ENCODE results near the gene FGF22. TPM values are rescaled to one million over a fixed set of nuclear protein-coding genes. Genes with fewer than 3 reads are reported as not detected.

FGF22 gene
- total RNA-seq, 1 donor from 2014 or later = 0.10 TPM

DNA sequence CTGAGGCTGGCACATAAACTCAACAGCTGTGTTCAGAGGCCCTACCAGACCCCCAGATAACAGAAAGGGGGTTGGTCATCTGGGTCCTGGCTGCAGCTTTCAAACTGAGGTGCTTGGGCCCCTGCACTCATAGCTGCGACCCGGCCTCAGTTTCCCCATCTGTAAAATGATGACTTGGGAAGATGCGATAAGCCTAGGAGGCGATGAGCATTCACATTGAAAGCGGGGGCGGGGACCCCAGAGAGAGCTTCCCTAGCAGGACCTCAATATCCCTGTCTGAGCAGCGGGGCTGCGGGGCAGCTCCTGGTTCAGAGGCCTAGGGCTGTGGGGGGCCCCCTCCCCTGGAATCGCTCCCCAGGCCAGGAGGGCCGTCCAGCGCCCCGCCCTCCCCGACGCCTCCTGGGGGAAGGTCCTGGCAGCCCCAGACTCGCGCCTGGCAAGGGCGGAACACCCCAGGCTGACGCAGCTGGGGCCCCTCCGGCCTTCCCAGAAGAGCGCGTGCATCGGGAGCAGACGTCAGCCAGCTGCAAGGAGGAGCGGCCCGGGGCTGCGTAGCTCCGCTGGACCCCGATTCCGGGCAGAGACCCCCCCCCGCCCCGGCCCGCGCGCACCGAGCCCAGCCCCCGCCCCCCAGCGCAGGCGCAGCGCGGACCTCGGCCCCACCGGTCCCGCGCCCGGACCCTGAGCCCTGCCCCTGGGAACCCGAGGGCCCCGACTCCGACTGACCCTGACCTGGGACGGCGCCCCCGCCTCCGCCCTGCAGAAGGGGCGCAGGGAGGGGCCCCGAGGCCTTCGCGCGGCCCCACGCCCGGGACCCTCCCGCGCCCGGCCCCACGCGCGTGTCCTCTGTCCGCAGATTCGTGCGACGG, 40.0 kb downstream of the FGF22 start:
- DNase-seq (ENCODE audit: low read depth) = peak; percentile 25

DNA sequence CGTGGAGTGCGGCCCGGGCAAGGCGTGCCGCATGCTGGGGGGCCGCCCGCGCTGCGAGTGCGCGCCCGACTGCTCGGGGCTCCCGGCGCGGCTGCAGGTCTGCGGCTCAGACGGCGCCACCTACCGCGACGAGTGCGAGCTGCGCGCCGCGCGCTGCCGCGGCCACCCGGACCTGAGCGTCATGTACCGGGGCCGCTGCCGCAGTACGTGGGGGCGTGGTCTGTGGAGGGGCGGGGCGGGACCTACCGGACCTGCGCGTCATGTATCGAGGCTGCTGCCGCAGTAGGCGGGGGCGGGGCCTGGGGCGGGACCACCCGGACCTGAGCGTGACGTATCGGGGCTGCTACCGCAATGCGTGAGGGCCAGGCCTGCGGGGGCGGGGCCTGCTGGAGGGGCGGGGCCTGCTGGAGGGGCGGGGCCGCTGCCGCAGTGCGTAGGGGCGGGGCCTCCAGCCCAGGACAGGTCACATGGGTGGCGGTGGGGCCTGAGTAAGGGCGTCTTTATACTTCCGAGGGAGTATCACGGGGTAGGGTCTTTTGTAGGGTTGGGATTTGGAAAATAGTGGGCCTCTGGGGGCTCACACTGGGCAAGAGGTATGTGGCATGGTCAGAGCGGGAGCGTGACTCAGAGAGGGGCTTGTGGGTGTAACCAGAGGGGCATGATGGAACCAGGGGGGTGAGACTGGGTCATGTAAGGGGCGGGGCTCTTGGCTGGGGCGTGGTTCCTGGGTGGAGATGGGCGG, 40.8 kb downstream of the FGF22 start:
- peak; percentile 89 for DNase-seq (ENCODE audit: low read depth)

DNA sequence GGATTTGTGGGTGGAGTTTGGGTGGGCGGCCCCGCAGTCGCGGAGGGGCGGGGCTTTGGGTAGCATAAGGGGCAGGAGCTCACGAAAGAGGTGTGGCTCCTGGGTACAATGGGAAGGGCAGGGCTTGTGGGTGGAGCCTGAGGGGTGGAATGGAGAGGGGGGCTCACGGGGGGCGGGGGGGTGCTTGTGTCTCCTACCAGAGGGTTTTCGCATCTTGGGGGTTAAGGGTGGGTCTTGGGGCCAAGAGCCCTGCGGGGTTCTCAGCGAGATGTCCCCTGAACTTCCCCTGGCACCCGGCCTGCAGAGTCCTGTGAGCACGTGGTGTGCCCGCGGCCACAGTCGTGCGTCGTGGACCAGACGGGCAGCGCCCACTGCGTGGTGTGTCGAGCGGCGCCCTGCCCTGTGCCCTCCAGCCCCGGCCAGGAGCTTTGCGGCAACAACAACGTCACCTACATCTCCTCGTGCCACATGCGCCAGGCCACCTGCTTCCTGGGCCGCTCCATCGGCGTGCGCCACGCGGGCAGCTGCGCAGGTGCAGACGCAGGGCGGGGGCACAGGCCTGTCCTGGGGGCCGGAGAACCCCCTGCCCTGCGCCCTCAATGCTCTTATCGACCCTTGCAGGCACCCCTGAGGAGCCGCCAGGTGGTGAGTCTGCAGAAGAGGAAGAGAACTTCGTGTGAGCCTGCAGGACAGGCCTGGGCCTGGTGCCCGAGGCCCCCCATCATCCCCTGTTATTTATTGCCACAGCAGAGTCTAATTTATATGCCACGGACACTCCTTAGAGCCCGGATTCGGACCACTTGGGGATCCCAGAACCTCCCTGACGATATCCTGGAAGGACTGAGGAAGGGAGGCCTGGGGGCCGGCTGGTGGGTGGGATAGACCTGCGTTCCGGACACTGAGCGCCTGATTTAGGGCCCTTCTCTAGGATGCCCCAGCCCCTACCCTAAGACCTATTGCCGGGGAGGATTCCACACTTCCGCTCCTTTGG, 41.6 kb downstream of the FGF22 start:
- no peak for DNase-seq (ENCODE audit: low read depth)

DNA sequence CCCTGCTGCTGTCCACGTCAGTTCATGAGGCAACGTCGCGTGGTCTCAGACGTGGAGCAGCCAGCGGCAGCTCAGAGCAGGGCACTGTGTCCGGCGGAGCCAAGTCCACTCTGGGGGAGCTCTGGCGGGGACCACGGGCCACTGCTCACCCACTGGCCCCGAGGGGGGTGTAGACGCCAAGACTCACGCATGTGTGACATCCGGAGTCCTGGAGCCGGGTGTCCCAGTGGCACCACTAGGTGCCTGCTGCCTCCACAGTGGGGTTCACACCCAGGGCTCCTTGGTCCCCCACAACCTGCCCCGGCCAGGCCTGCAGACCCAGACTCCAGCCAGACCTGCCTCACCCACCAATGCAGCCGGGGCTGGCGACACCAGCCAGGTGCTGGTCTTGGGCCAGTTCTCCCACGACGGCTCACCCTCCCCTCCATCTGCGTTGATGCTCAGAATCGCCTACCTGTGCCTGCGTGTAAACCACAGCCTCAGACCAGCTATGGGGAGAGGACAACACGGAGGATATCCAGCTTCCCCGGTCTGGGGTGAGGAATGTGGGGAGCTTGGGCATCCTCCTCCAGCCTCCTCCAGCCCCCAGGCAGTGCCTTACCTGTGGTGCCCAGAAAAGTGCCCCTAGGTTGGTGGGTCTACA, 43.1 kb downstream of the FGF22 start:
- DNase-seq (ENCODE audit: low read depth) = no peak

DNA sequence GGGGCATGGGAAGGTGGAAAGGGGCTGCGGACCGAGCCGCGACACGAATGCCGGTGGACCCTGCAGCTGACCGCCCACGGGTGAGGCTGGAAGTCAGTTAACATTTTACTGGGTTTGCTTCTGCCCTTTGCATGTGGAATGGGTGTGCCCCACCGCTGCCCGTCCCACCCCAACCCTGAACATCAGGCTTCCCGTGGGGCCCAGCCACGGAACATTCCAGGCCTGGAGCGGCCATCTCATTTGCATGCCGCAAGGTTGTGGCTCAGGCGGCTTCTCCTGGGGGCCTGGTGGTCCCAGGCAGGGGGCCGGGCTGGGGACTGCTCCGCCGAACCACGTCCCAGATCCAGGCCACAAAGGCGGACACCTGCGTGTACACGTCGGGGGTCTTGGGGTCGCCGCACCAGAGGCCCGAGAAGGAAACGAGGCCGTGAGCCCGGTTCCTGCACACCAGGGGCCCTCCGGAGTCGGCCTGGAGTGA, 45.8 kb downstream of the FGF22 start:
- DNase-seq (ENCODE audit: low read depth) = no peak

DNA sequence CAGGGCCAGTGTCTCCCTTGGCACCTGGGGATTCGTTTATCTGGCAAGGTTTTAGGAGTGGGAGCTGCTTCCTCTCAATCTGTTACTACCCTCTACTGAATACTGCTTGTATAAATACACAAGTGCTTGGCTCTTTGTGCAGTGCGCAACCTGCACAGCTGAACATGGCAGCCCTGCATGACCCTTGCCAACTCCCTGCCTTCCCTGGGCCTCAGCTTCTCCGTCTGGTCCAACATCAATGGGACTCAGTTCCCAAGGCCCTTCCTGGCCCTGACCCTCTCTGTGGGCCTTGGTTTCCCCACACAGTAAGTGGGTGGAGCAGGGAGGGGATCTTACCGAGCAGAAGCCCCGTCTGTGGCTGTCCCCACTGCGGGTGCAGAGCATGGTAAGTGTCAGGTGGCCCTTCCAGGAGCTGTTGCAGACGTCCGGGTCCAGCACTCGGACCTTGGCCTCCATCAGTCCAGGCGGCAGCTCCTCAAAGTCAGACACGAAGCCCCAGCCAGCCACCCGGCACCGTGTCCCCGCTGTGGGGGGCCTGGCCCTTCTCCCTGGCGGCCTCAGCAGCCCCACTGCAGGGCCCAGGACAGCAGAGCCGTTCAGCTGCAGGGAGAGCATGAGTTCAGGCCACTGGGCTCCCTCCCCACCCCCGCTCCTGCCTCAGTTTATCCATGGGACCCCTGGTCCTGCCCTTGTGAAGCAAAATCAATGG, 47.1 kb downstream of the FGF22 start:
- DNase-seq (ENCODE audit: low read depth) = no peak

DNA sequence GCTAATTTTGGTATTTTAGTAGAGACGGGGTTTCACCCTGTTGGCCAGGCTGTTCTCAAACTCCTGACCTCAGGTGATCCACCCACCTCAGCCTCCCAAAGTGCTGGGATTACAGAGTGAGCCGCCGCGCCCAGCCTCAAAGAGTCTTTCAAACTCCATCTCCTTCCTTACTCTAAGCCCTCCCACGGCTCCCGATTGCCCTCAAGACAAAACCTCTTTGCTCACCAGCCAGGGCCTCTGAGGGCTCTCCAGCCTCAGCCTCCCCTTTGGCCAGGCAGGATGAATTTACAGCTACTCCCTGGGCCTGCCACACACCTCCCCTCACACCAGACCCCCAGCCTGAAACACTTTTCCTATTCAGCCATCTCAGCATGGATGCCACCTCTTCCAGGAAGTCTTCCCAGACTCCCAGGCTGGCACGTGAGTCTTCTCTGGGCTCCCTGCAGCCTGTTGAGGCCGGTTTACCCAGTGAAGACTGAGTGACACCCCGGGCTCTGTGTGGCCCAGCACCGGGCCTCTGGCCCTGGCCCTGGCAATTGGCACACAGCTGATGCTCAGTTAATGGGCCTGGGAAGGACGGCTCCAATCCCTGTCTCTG, 48.0 kb downstream of the FGF22 start:
- DNase-seq (ENCODE audit: low read depth) = no peak

DNA sequence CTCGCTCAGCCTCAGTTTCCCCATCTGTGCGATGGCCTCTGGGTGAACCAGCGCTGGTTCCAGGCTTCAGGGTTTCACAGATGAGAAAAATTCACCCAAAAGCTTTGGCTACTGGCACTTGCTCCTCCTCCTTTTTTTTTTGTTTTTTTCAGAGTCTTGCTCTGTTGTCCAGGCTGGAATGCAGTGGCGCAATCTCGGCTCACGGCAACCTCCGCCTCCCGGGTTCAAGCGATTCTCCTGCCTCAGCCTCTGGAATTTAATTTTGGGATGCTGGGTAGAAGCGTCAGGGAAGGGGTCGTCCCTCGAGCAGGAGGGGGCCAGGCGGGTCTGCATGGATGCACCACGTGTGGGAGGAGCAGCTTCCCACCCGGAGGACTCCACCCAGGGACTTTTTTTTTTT, 48.5 kb downstream of the FGF22 start:
- no peak for DNase-seq (ENCODE audit: low read depth)

DNA sequence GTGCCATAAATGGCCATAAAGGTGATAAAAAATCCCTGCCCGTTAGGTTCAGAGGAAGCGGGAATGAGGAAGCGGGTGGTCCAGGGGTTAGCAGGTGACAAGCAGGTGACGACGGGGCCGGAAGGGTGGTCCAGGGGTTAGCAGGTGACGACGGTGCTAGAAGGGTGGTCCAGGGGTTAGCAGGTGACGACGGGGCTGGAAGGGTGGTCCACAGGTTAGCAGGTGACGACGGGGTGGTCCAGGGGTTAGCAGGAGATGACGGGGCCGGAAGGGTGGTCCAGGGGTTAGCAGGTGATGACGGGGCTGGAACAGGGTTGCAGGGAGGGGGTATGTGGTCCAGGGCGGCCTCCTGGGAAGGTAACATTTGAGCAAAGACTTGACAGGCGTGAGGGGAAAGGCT, 49.3 kb downstream of the FGF22 start:
- DNase-seq (ENCODE audit: low read depth) = no peak

DNA sequence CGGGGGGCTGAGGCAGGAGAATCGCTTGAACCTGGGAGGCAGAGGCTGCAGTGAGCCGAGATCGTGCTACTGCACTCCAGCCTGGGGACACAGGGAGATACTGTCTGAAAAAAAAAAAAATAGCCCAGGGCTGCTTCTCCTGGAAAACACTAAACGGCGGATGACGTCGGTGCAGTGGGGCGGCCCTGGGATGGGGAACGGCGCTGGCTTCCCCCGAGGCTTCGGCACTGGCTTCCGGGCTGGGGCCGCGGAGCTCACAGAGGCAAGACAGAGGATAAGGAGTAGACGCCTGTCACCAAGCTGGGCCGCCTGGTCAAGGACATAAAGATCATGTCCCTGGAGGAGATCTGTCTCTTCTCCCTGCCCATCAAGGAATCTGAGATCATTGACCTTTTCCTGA, 50.5 kb downstream of the FGF22 start:
- no peak for DNase-seq (ENCODE audit: low read depth)

Other genes with a start within 250 kb of the FGF22 start
- gene C2CD4C, start 230.7 kb upstream of the FGF22 start, total RNA-seq = 0.17 and 0.20 TPM in 2 replicates
- gene SHC2, start 178.8 kb upstream of the FGF22 start, total RNA-seq = 1.0 and 5.1 TPM in 2 replicates
- gene MADCAM1, start 143.4 kb upstream of the FGF22 start, total RNA-seq = 0.05 TPM in 1 of 2 replicates, not detected in the other
- 30.3 and 75.5 TPM in 2 replicates for gene TPGS1, start 132.4 kb upstream of the FGF22 start, total RNA-seq
- 50.3 and 94.5 TPM in 2 replicates for gene CDC34, start 108.1 kb upstream of the FGF22 start, total RNA-seq
- gene GZMM, start 95.8 kb upstream of the FGF22 start, total RNA-seq = not detected in 2 replicates
- gene BSG, start 67.3 kb upstream of the FGF22 start, total RNA-seq = 410 and 555 TPM in 2 replicates
- 0.55 TPM in 1 of 2 replicates, not detected in the other for gene HCN2, start 50.0 kb upstream of the FGF22 start, total RNA-seq
- 22.6 and 46.3 TPM in 2 replicates for gene POLRMT, start 6.3 kb upstream of the FGF22 start, total RNA-seq
- gene RNF126, start 23.3 kb downstream of the FGF22 start, total RNA-seq = 19.8 and 23.4 TPM in 2 replicates
- 374 and 526 TPM in 2 replicates for gene FSTL3, start 36.5 kb downstream of the FGF22 start, total RNA-seq
- gene PRSS57, start 55.6 kb downstream of the FGF22 start, total RNA-seq = not detected in 2 replicates
- 0.35 and 45.4 TPM in 2 replicates for gene PALM, start 69.1 kb downstream of the FGF22 start, total RNA-seq
- gene MISP, start 111.2 kb downstream of the FGF22 start, total RNA-seq = 6.2 and 48.4 TPM in 2 replicates
- gene PTBP1, start 157.6 kb downstream of the FGF22 start, total RNA-seq = 67.7 and 134 TPM in 2 replicates
- 0.50 and 0.87 TPM in 2 replicates for gene PLPPR3, start 182.1 kb downstream of the FGF22 start, total RNA-seq
- gene AZU1, start 188.0 kb downstream of the FGF22 start, total RNA-seq = not detected in 2 replicates
- gene PRTN3, start 201.1 kb downstream of the FGF22 start, total RNA-seq = not detected in 2 replicates
- gene ELANE, start 212.4 kb downstream of the FGF22 start, total RNA-seq = not detected in 2 replicates
- 2.1 and 3.1 TPM in 2 replicates for gene CFD, start 219.8 kb downstream of the FGF22 start, total RNA-seq